SK-N-SH (cell line): ENCODE data around the gene PKD2L2.

ENCODE experiments used
- EP300 ChIP-seq, 2 experiments: IDR thresholded peaks; 2 replicates each; pipeline versions ENCODE4 v1.4.0 to v1.6.1; 2012; ENCODE audit warnings: borderline replicate concordance in 1 of 2, low read depth in 1 of 2, low read length in 1 of 2
- FOXM1 ChIP-seq: IDR thresholded peaks from 2 replicates; pipeline ENCODE4 v1.4.0; 2012; ENCODE audit warnings: low read depth, mild to moderate bottlenecking
- GABPA ChIP-seq: IDR thresholded peaks from 2 replicates; pipeline ENCODE4 v1.4.0; 2012; ENCODE audit warnings: low read depth, mild to moderate bottlenecking
- MXI1 ChIP-seq: IDR thresholded peaks from 2 replicates; pipeline ENCODE4 v1.6.1; 2012; ENCODE audit warnings: mild to moderate bottlenecking, low read depth, low read length, improper control_type of control experiment
- NFIC ChIP-seq: IDR thresholded peaks from 2 replicates; pipeline ENCODE4 v1.4.0; 2012; ENCODE audit warnings: borderline replicate concordance
- POLR2AphosphoS5 ChIP-seq: IDR thresholded peaks from 2 replicates; pipeline ENCODE4 v1.6.1; 2012; ENCODE audit warnings: low read depth, low read length
- RCOR1 ChIP-seq: fragments of 150-350 bp; IDR thresholded peaks from 2 replicates; pipeline ENCODE4 v1.6.1; 2017; ENCODE audit warnings: antibody characterized with exemption, low read length
- SMC3 ChIP-seq: IDR thresholded peaks from 2 replicates; pipeline ENCODE4 v1.6.1; 2012; ENCODE audit warnings: low read depth, low read length, improper control_type of control experiment
- TF ChIP-seq, protein P1 (sequence below): fragments of 200-600 bp; sonication (generic); IDR thresholded peaks from 2 replicates; pipeline ENCODE4 v1.6.1; 2017; ENCODE audit warnings: antibody characterized with exemption, mild to moderate bottlenecking, moderate library complexity
- TF ChIP-seq, protein P2 (sequence below): IDR thresholded peaks from 2 replicates; pipeline ENCODE4; 2012
- TF ChIP-seq, protein P3 (sequence below): IDR thresholded peaks from 2 replicates; pipeline ENCODE4 v1.4.0; 2012; ENCODE audit warnings: low read depth, borderline replicate concordance
- TF ChIP-seq, protein P4 (sequence below): IDR thresholded peaks from 2 replicates; pipeline ENCODE4 v1.6.1; 2012; ENCODE audit warnings: mild to moderate bottlenecking, low read depth, low read length, moderate library complexity
- TF ChIP-seq, protein P5 (sequence below): IDR thresholded peaks from 2 replicates; pipeline ENCODE4 v1.4.0; 2012; ENCODE audit warnings: low read depth

DNA sequence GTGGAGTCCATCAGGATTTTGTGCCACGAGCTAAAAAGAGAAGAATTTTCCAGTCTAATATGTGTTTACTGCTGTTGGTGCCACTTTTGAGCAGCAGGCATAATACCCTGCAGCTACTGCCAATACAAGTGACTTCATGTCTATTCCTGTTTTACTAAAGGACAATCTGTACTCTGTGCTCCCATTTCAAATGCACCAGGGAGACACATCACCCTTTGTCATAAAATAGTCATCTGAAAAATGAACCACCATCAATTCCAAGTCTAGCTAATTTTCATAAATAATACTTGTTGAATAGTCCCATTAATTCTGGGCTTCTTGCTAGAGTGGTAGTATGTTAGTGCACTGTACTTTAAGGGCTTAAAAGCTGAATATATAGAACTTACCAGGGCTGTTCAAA lies 8.9 kb upstream of the PKD2L2 start:
- TF ChIP-seq MXI1 (no peak), RCOR1 (no peak), NFIC (no peak), FOXM1 (no peak), EP300 (IDR thresholded peaks at IDR 0.05; ENCODE audit: borderline replicate concordance in 1 of 2, low read depth in 1 of 2, low read length in 1 of 2) (no peak), POLR2AphosphoS5 (no peak), SMC3 (no peak), GABPA (no peak)
- TF ChIP-seq, protein P1, sequence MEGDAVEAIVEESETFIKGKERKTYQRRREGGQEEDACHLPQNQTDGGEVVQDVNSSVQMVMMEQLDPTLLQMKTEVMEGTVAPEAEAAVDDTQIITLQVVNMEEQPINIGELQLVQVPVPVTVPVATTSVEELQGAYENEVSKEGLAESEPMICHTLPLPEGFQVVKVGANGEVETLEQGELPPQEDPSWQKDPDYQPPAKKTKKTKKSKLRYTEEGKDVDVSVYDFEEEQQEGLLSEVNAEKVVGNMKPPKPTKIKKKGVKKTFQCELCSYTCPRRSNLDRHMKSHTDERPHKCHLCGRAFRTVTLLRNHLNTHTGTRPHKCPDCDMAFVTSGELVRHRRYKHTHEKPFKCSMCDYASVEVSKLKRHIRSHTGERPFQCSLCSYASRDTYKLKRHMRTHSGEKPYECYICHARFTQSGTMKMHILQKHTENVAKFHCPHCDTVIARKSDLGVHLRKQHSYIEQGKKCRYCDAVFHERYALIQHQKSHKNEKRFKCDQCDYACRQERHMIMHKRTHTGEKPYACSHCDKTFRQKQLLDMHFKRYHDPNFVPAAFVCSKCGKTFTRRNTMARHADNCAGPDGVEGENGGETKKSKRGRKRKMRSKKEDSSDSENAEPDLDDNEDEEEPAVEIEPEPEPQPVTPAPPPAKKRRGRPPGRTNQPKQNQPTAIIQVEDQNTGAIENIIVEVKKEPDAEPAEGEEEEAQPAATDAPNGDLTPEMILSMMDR: no peak
- TF ChIP-seq, protein P2, sequence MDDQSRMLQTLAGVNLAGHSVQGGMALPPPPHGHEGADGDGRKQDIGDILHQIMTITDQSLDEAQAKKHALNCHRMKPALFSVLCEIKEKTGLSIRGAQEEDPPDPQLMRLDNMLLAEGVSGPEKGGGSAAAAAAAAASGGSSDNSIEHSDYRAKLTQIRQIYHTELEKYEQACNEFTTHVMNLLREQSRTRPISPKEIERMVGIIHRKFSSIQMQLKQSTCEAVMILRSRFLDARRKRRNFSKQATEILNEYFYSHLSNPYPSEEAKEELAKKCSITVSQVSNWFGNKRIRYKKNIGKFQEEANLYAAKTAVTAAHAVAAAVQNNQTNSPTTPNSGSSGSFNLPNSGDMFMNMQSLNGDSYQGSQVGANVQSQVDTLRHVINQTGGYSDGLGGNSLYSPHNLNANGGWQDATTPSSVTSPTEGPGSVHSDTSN: no peak
- TF ChIP-seq, protein P3, sequence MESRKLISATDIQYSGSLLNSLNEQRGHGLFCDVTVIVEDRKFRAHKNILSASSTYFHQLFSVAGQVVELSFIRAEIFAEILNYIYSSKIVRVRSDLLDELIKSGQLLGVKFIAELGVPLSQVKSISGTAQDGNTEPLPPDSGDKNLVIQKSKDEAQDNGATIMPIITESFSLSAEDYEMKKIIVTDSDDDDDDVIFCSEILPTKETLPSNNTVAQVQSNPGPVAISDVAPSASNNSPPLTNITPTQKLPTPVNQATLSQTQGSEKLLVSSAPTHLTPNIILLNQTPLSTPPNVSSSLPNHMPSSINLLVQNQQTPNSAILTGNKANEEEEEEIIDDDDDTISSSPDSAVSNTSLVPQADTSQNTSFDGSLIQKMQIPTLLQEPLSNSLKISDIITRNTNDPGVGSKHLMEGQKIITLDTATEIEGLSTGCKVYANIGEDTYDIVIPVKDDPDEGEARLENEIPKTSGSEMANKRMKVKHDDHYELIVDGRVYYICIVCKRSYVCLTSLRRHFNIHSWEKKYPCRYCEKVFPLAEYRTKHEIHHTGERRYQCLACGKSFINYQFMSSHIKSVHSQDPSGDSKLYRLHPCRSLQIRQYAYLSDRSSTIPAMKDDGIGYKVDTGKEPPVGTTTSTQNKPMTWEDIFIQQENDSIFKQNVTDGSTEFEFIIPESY: no peak
- TF ChIP-seq, protein P4, sequence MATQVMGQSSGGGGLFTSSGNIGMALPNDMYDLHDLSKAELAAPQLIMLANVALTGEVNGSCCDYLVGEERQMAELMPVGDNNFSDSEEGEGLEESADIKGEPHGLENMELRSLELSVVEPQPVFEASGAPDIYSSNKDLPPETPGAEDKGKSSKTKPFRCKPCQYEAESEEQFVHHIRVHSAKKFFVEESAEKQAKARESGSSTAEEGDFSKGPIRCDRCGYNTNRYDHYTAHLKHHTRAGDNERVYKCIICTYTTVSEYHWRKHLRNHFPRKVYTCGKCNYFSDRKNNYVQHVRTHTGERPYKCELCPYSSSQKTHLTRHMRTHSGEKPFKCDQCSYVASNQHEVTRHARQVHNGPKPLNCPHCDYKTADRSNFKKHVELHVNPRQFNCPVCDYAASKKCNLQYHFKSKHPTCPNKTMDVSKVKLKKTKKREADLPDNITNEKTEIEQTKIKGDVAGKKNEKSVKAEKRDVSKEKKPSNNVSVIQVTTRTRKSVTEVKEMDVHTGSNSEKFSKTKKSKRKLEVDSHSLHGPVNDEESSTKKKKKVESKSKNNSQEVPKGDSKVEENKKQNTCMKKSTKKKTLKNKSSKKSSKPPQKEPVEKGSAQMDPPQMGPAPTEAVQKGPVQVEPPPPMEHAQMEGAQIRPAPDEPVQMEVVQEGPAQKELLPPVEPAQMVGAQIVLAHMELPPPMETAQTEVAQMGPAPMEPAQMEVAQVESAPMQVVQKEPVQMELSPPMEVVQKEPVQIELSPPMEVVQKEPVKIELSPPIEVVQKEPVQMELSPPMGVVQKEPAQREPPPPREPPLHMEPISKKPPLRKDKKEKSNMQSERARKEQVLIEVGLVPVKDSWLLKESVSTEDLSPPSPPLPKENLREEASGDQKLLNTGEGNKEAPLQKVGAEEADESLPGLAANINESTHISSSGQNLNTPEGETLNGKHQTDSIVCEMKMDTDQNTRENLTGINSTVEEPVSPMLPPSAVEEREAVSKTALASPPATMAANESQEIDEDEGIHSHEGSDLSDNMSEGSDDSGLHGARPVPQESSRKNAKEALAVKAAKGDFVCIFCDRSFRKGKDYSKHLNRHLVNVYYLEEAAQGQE: no peak
- TF ChIP-seq, protein P5, sequence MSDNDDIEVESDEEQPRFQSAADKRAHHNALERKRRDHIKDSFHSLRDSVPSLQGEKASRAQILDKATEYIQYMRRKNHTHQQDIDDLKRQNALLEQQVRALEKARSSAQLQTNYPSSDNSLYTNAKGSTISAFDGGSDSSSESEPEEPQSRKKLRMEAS: no peak
